ENCODE results near the gene CFAP90. TPM values are rescaled to one million over a fixed set of nuclear protein-coding genes. Genes with fewer than 3 reads are reported as not detected.
A peak's percentile ranks its signal among the peaks of the same experiment; 100 is the strongest.

Gene CFAP90
- polyA plus RNA-seq, 1 donor from 2014 or later, result 0.45 TPM

- TF ChIP-seq CTCF (IDR thresholded peaks at IDR 0.05; ENCODE audit: poor library complexity, severe bottlenecking), result no peak
- no peak for TF ChIP-seq TAF1 (IDR thresholded peaks at IDR 0.05; ENCODE audit: low read depth)
- TF ChIP-seq POLR2AphosphoS5 (IDR thresholded peaks at IDR 0.05), result no peak
- TF ChIP-seq EP300 (conservative IDR thresholded peaks at IDR 0.05; ENCODE audit: poor library complexity, severe bottlenecking), result no peak
- TF ChIP-seq MXI1 (conservative IDR thresholded peaks at IDR 0.05; ENCODE audit: poor library complexity, severe bottlenecking), result no peak
- TF ChIP-seq EZH2 (IDR thresholded peaks at IDR 0.05; ENCODE audit: borderline replicate concordance, insufficient read depth, low read length, poor library complexity, severe bottlenecking), result no peak
- H3K27me3 ChIP-seq (ENCODE audit: insufficient read depth, low read depth, low read length), result no peaks in the 10 kb centered on the region
- no peaks in the 10 kb centered on the region for H4K20me1 ChIP-seq (ENCODE audit: insufficient read depth)
- H3K9me3 ChIP-seq (ENCODE audit: low read length), result no peaks in the 10 kb centered on the region
- H3K79me2 ChIP-seq (replicated peaks; ENCODE audit: insufficient read depth, low read length), result no peaks in the 10 kb centered on the region
- no peaks in the 10 kb centered on the region for H3K9me2 ChIP-seq (ENCODE audit: insufficient read depth, low read length)
- H3K4me3 ChIP-seq (ENCODE audit: low read length), result no peak overlapping the region
- H3F3A ChIP-seq (ENCODE audit: insufficient read depth, low read length, poor library complexity, severe bottlenecking), result no peaks in the 10 kb centered on the region
- H3K9ac ChIP-seq (ENCODE audit: low read length), result no peak overlapping the region
- H2AFZ ChIP-seq (ENCODE audit: low read depth, low read length), result no peak overlapping the region
- H3K4me2 ChIP-seq (ENCODE audit: low read length), result no peak overlapping the region
- H3K27ac ChIP-seq (ENCODE audit: low read length), result no peak overlapping the region
- no peaks in the 10 kb centered on the region for H3K36me3 ChIP-seq (ENCODE audit: insufficient read depth, low read length)
These were observed 56.6 kb downstream of the CFAP90 start for GRCh38 chr5:7794311-7794710.

GRCh38 chr5:7793895-7794294 lies 57.0 kb downstream of the CFAP90 start:
- Histone ChIP-seq H3K79me2 (replicated peaks; ENCODE audit: insufficient read depth, low read length) (no peaks in the 10 kb centered on the region), H3K9ac (ENCODE audit: low read length) (no peak overlapping the region), H3K4me2 (ENCODE audit: low read length) (no peak overlapping the region), H4K20me1 (ENCODE audit: insufficient read depth) (no peaks in the 10 kb centered on the region), H3F3A (ENCODE audit: insufficient read depth, low read length, poor library complexity, severe bottlenecking) (no peaks in the 10 kb centered on the region), H3K27me3 (ENCODE audit: insufficient read depth, low read depth, low read length) (no peaks in the 10 kb centered on the region), H3K9me3 (ENCODE audit: low read length) (no peaks in the 10 kb centered on the region), H3K9me2 (ENCODE audit: insufficient read depth, low read length) (no peaks in the 10 kb centered on the region), H2AFZ (ENCODE audit: low read depth, low read length) (no peak overlapping the region), H3K4me3 (ENCODE audit: low read length) (no peak overlapping the region), H3K27ac (ENCODE audit: low read length) (no peak overlapping the region), H3K36me3 (ENCODE audit: insufficient read depth, low read length) (no peaks in the 10 kb centered on the region)
- TF ChIP-seq REST (IDR thresholded peaks at IDR 0.05; ENCODE audit: borderline replicate concordance) (no peak), EZH2 (IDR thresholded peaks at IDR 0.05; ENCODE audit: borderline replicate concordance, insufficient read depth, low read length, poor library complexity, severe bottlenecking) (no peak), POLR2AphosphoS5 (IDR thresholded peaks at IDR 0.05) (peak; percentile 64)

GRCh38 chr5:7789567-7789966 lies 61.4 kb downstream of the CFAP90 start:
- H4K20me1 ChIP-seq (ENCODE audit: insufficient read depth), result no peaks in the 10 kb centered on the region
- H3K9ac ChIP-seq (ENCODE audit: low read length), result no peak overlapping the region
- TF ChIP-seq EZH2 (IDR thresholded peaks at IDR 0.05; ENCODE audit: borderline replicate concordance, insufficient read depth, low read length, poor library complexity, severe bottlenecking), result no peak
- no peak for TF ChIP-seq EP300 (conservative IDR thresholded peaks at IDR 0.05; ENCODE audit: poor library complexity, severe bottlenecking)
- no peak for TF ChIP-seq TAF1 (IDR thresholded peaks at IDR 0.05; ENCODE audit: low read depth)
- no peak for TF ChIP-seq CTCF (IDR thresholded peaks at IDR 0.05; ENCODE audit: poor library complexity, severe bottlenecking)
- no peak for TF ChIP-seq SMC3 (conservative IDR thresholded peaks at IDR 0.05; ENCODE audit: poor library complexity)
- TF ChIP-seq MXI1 (conservative IDR thresholded peaks at IDR 0.05; ENCODE audit: poor library complexity, severe bottlenecking), result no peak
- TF ChIP-seq POLR2AphosphoS5 (IDR thresholded peaks at IDR 0.05), result no peak
- TF ChIP-seq REST (IDR thresholded peaks at IDR 0.05; ENCODE audit: borderline replicate concordance), result no peak
- no peak for TF ChIP-seq RAD21 (conservative IDR thresholded peaks at IDR 0.05)
- H2AFZ ChIP-seq (ENCODE audit: low read depth, low read length), result no peak overlapping the region
- no peak overlapping the region for H3K4me2 ChIP-seq (ENCODE audit: low read length)
- no peaks in the 10 kb centered on the region for H3K9me3 ChIP-seq (ENCODE audit: low read length)
- H3K4me3 ChIP-seq (ENCODE audit: low read length), result no peak overlapping the region
- H3K36me3 ChIP-seq (ENCODE audit: insufficient read depth, low read length), result no peaks in the 10 kb centered on the region
- H3K79me2 ChIP-seq (replicated peaks; ENCODE audit: insufficient read depth, low read length), result no peaks in the 10 kb centered on the region
- H3K9me2 ChIP-seq (ENCODE audit: insufficient read depth, low read length), result no peaks in the 10 kb centered on the region
- no peaks in the 10 kb centered on the region for H3K27me3 ChIP-seq (ENCODE audit: insufficient read depth, low read depth, low read length)
- no peak overlapping the region for H3K27ac ChIP-seq (ENCODE audit: low read length)
- no peaks in the 10 kb centered on the region for H3F3A ChIP-seq (ENCODE audit: insufficient read depth, low read length, poor library complexity, severe bottlenecking)

Measured in neural cell (in vitro differentiated cells).